CD4-positive, CD25-positive, alpha-beta regulatory T cell (primary cell): ENCODE data around the gene MYL2. TPM values are rescaled to one million over a fixed set of nuclear protein-coding genes. Genes with fewer than 3 reads are reported as not detected.
A peak's percentile ranks its signal among the peaks of the same experiment; 100 is the strongest.

Experiments used
- ATAC-seq, 2 donors: fragments of 150-1000 bp; cut with Tn5 transposase; one replicate each; pipeline ENCODE4 v1.10.0; 2021; ENCODE audit warnings: low read depth in 2 of 2, moderate number of reproducible peaks in 2 of 2, moderate library complexity in 1 of 2
- DNase-seq, 3 donors: peaks; one replicate each; pipeline versions ENCODE4 v3.0.0 to v3.0.0-alpha.2; 2012 to 2022; ENCODE audit warnings: mixed read lengths in 1 of 3
- H3K27ac ChIP-seq: one replicate; pipeline ENCODE4 v1.7.0; 2013; ENCODE audit warnings: mild to moderate bottlenecking, low read length; ENCODE audit not compliant: insufficient read depth, poor library complexity, severe bottlenecking
- H3K27me3 ChIP-seq: one replicate; pipeline ENCODE4 v1.7.0; 2013; ENCODE audit warnings: low read length; ENCODE audit not compliant: control insufficient read depth, insufficient read depth
- H3K36me3 ChIP-seq: one replicate; pipeline ENCODE4 v1.7.0; 2013; ENCODE audit warnings: mild to moderate bottlenecking, low read length, moderate library complexity; ENCODE audit not compliant: control insufficient read depth, insufficient read depth
- H3K4me1 ChIP-seq: 2 replicates; pipeline ENCODE4 v1.7.0; 2013; ENCODE audit warnings: mild to moderate bottlenecking, low read length; ENCODE audit not compliant: insufficient read depth, control insufficient read depth, poor library complexity, severe bottlenecking
- H3K4me3 ChIP-seq: one replicate; pipeline ENCODE4 v1.7.0; 2013; ENCODE audit warnings: low read depth, mild to moderate bottlenecking, low read length, moderate library complexity
- H3K9me3 ChIP-seq, 2 experiments: 1 replicate in 1 of 2; 2 replicates in 1 of 2; pipeline ENCODE4 v1.7.0; 2013; ENCODE audit warnings: low read length in 2 of 2, mild to moderate bottlenecking in 1 of 2, moderate library complexity in 1 of 2; ENCODE audit not compliant: control insufficient read depth in 2 of 2
- H3K27ac Mint-ChIP-seq, 3 donors: one replicate each; pipeline ENCODE4 v1.8.0; 2020 to 2022; ENCODE audit warnings: mild to moderate bottlenecking in 3 of 3, mixed read lengths in 3 of 3, moderate library complexity in 2 of 3
- H3K27me3 Mint-ChIP-seq: one replicate; pipeline ENCODE4 v1.8.0; 2022; ENCODE audit warnings: mild to moderate bottlenecking, mixed read lengths
- H3K36me3 Mint-ChIP-seq: one replicate; pipeline ENCODE4 v1.8.0; 2020; ENCODE audit warnings: mixed read lengths
- H3K4me1 Mint-ChIP-seq, 4 donors: one replicate each; pipeline ENCODE4 v1.8.0; 2020 to 2022; ENCODE audit warnings: mixed read lengths in 4 of 4, mild to moderate bottlenecking in 1 of 4
- H3K4me3 Mint-ChIP-seq, 4 donors: one replicate each; pipeline ENCODE4 v1.8.0; 2020 to 2022; ENCODE audit warnings: mild to moderate bottlenecking in 4 of 4, mixed read lengths in 4 of 4, moderate library complexity in 3 of 4
- H3K9me3 Mint-ChIP-seq, 7 donors: one replicate each; pipeline ENCODE4 v1.8.0; 2020 to 2022; ENCODE audit warnings: mixed read lengths in 7 of 7, mild to moderate bottlenecking in 3 of 7, moderate library complexity in 2 of 7
- polyA plus RNA-seq, 4 donors: library from polyadenylated mRNA; unstranded; fragments of 300-500 nt; fragmentation: Illumina TruSeq; gene quantifications; one replicate each; pipeline ENCODE4 v1.2.3, GENCODE V29; 2021
- total RNA-seq: library from RNA; stranded (reverse); gene quantifications from one replicate; pipeline ENCODE4 v1.2.3, GENCODE V29; 2022

Gene MYL2
- total and polyA plus RNA-seq, 5 donors from 2014 or later, result not detected

GRCh38 chr12:110906985-110907384 lies 13.4 kb downstream of the MYL2 start:
- Histone ChIP-seq H3K4me3 (no peak overlapping the region), H3K9me3 (no peaks in the 10 kb centered on the region), H3K36me3 (no peaks in the 10 kb centered on the region), H3K27me3 (no peaks in the 10 kb centered on the region), H3K4me1 (no peaks in the 10 kb centered on the region), H3K27ac (no peak overlapping the region)
- Mint-ChIP-seq H3K4me1 (peaks cover 0 to 4% (median 0%) of the 10 kb centered on the region in 4 donors), H3K27ac (no peak overlapping the region), H3K4me3 (no peak overlapping the region), H3K27me3 (no peaks in the 10 kb centered on the region), H3K36me3 (no peaks in the 10 kb centered on the region), H3K9me3 (no peaks in the 10 kb centered on the region)
- ATAC-seq, result no peak
- DNase-seq, result no peak

DNA sequence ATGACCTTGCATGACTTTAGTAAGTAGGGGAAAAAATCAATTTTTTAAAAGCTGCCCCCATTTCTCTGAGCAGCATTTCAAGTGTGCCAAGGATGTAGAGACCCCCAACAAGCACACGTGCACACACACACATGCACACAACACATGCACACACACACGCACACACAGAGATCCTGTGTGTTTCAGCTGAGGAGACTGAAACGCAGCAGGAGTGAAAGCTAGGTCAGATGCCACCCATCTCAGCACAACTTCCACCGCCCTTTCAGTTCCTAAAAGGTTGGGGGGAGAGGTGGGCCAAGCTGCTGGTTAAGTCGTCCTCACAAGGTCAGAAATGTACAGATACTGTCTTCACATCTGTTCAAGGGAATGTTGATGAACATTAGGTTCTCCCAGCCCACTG lies 13.9 kb downstream of the MYL2 start:
- Histone ChIP-seq H3K36me3 (no peaks in the 10 kb centered on the region), H3K27me3 (no peaks in the 10 kb centered on the region), H3K4me1 (no peaks in the 10 kb centered on the region), H3K9me3 (no peaks in the 10 kb centered on the region), H3K27ac (no peak overlapping the region), H3K4me3 (no peak overlapping the region)
- H3K27ac Mint-ChIP-seq, result no peak overlapping the region
- no peak overlapping the region for H3K4me3 Mint-ChIP-seq
- H3K4me1 Mint-ChIP-seq, result peaks cover 0 to 4% (median 0%) of the 10 kb centered on the region in 4 donors
- no peak for ATAC-seq
- H3K27me3 Mint-ChIP-seq, result peaks cover 3% of the 10 kb centered on the region
- no peaks in the 10 kb centered on the region for H3K9me3 Mint-ChIP-seq
- DNase-seq, result no peak
- H3K36me3 Mint-ChIP-seq, result no peaks in the 10 kb centered on the region

- no peaks in the 10 kb centered on the region for H3K36me3 Mint-ChIP-seq
- Histone ChIP-seq H3K4me1 (no peaks in the 10 kb centered on the region), H3K4me3 (no peak overlapping the region), H3K36me3 (no peaks in the 10 kb centered on the region), H3K27me3 (no peaks in the 10 kb centered on the region), H3K27ac (no peak overlapping the region), H3K9me3 (no peaks in the 10 kb centered on the region)
- peaks cover 5% of the 10 kb centered on the region for H3K27me3 Mint-ChIP-seq
- H3K9me3 Mint-ChIP-seq, result no peaks in the 10 kb centered on the region
- no peak overlapping the region for H3K27ac Mint-ChIP-seq
- no peak overlapping the region for H3K4me3 Mint-ChIP-seq
- ATAC-seq (no peak), DNase-seq (peak in 1 of 3 donors; percentile 15)
- H3K4me1 Mint-ChIP-seq, result peaks cover 0 to 4% (median 0%) of the 10 kb centered on the region in 4 donors
These were observed 14.3 kb downstream of the MYL2 start for GRCh38 chr12:110906083-110906482.

DNA sequence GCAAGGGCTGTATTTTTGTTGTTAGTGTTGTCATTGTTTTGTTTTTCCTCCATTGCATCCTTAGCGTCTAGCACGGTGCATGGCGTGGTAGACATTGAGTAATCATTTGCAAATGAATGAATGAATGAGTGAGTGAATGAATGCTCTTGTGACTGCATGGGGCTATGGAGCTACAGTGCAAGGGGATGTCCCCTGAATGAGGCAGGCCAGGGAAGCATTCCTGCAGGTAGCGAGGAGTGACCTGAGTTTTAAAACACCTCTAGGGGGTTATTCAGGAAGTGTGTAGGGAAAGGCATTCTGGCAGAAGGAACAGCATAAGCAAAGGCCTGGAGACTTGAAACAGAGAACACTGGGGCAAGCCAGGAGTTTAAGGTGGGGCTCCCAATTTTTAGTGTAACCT lies 16.9 kb downstream of the MYL2 start:
- H3K9me3 Mint-ChIP-seq, result no peaks in the 10 kb centered on the region
- H3K27ac Mint-ChIP-seq, result no peak overlapping the region
- ATAC-seq (no peak), DNase-seq (no peak)
- peaks cover 5% of the 10 kb centered on the region for H3K27me3 Mint-ChIP-seq
- no peaks in the 10 kb centered on the region for H3K36me3 Mint-ChIP-seq
- no peak overlapping the region for H3K4me3 Mint-ChIP-seq
- no peaks in the 10 kb centered on the region for H3K4me1 ChIP-seq
- no peaks in the 10 kb centered on the region for H3K27me3 ChIP-seq
- H3K36me3 ChIP-seq, result no peaks in the 10 kb centered on the region
- H3K9me3 ChIP-seq, result no peaks in the 10 kb centered on the region
- H3K4me3 ChIP-seq, result no peak overlapping the region
- no peak overlapping the region for H3K27ac ChIP-seq
- H3K4me1 Mint-ChIP-seq, result peaks cover 0 to 4% (median 0%) of the 10 kb centered on the region in 4 donors

GRCh38 chr12:110901401-110901800 lies 19.0 kb downstream of the MYL2 start:
- Mint-ChIP-seq H3K4me1 (peaks cover 0 to 4% (median 0%) of the 10 kb centered on the region in 4 donors), H3K9me3 (no peaks in the 10 kb centered on the region), H3K4me3 (no peak overlapping the region), H3K36me3 (no peaks in the 10 kb centered on the region), H3K27ac (no peak overlapping the region), H3K27me3 (peaks cover 5% of the 10 kb centered on the region)
- no peak overlapping the region for H3K4me3 ChIP-seq
- no peaks in the 10 kb centered on the region for H3K9me3 ChIP-seq
- no peaks in the 10 kb centered on the region for H3K36me3 ChIP-seq
- no peaks in the 10 kb centered on the region for H3K27me3 ChIP-seq
- no peaks in the 10 kb centered on the region for H3K4me1 ChIP-seq
- DNase-seq (no peak), ATAC-seq (no peak)
- no peak overlapping the region for H3K27ac ChIP-seq

GRCh38 chr12:110896559-110896958 lies 23.8 kb downstream of the MYL2 start:
- peaks cover 0 to 9% (median 0%) of the 10 kb centered on the region in 4 donors for H3K4me1 Mint-ChIP-seq
- no peak overlapping the region for H3K27ac ChIP-seq
- H3K4me3 Mint-ChIP-seq, result no peak overlapping the region
- no peak overlapping the region for H3K4me3 ChIP-seq
- H3K36me3 Mint-ChIP-seq, result no peaks in the 10 kb centered on the region
- H3K27me3 ChIP-seq, result peaks cover 6% of the 10 kb centered on the region
- peaks cover 3 to 4% of the 10 kb centered on the region in 2 experiments for H3K9me3 ChIP-seq
- no peaks in the 10 kb centered on the region for H3K36me3 ChIP-seq
- peaks cover 4% of the 10 kb centered on the region for H3K4me1 ChIP-seq
- peaks cover 7% of the 10 kb centered on the region for H3K27me3 Mint-ChIP-seq
- DNase-seq (no peak), ATAC-seq (no peak)
- H3K27ac Mint-ChIP-seq, result no peak overlapping the region
- no peaks in the 10 kb centered on the region for H3K9me3 Mint-ChIP-seq

DNA sequence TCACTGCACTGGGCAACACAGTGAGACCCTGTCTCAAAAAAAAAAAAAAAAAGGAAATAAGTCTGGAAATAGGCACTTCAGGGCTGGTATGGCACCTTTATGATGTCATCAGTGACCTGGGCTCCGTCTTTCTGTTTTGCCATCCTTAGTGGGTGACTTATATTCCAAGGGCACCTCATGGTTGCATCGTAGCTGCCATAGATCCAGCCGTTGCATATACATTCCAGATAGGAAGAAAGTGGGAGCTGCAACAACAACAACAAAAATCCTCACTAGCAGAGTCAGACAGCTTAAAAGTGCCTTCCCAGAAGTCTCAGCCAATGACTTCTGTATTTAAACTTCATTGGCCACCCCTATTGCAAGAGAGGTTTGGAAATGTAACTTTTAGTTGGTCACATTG lies 26.4 kb downstream of the MYL2 start:
- H3K27ac ChIP-seq, result no peak overlapping the region
- Mint-ChIP-seq H3K4me1 (peaks cover 0 to 9% (median 0%) of the 10 kb centered on the region in 4 donors), H3K27me3 (peaks cover 4% of the 10 kb centered on the region), H3K9me3 (no peaks in the 10 kb centered on the region), H3K36me3 (no peaks in the 10 kb centered on the region), H3K27ac (no peak overlapping the region), H3K4me3 (no peak overlapping the region)
- DNase-seq (no peak), ATAC-seq (no peak)
- H3K36me3 ChIP-seq, result no peaks in the 10 kb centered on the region
- H3K9me3 ChIP-seq, result peaks cover 3 to 4% of the 10 kb centered on the region in 2 experiments
- H3K4me3 ChIP-seq, result no peak overlapping the region
- peaks cover 4% of the 10 kb centered on the region for H3K4me1 ChIP-seq
- peaks cover 6% of the 10 kb centered on the region for H3K27me3 ChIP-seq

DNA sequence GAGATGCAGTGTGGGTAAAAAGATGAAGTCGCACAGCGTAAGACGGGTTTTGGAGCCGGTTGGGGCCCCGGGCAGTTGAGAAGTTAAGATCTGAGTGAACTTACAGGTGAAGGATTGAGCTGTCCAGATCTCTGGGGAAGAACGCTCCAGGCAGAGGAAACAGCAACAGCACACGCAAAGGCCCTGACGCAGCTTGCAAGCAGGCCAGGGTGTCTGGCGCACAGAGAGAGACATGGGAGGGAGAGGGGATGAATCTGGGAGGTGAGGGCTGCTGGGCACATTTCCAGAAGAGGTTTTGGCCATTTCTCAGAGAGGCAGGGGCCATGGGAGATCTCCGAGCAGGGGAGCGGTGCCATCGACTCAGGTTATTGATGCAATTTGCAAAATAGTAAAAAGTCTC lies 31.0 kb downstream of the MYL2 start:
- H3K4me3 ChIP-seq, result no peak overlapping the region
- no peak for DNase-seq
- peaks cover 3 to 4% of the 10 kb centered on the region in 2 experiments for H3K9me3 ChIP-seq
- H3K27me3 ChIP-seq, result peaks cover 3% of the 10 kb centered on the region
- Mint-ChIP-seq H3K4me1 (peaks cover 0 to 6% (median 4%) of the 10 kb centered on the region in 4 donors), H3K9me3 (no peaks in the 10 kb centered on the region), H3K36me3 (no peaks in the 10 kb centered on the region), H3K4me3 (no peak overlapping the region), H3K27me3 (peaks cover 12% of the 10 kb centered on the region), H3K27ac (no peak overlapping the region)
- no peaks in the 10 kb centered on the region for H3K36me3 ChIP-seq
- H3K27ac ChIP-seq, result no peak overlapping the region
- ATAC-seq, result no peak
- peaks cover 12% of the 10 kb centered on the region for H3K4me1 ChIP-seq
